Ecto neural progenitor cell (in vitro differentiated cells): Measurements from ENCODE around the gene INIP.

ENCODE experiments used
- DNase-seq: peaks from one replicate; pipeline ENCODE4 v3.0.0-alpha.2; 2018; ENCODE audit warnings: low spot score

Gene INIP

DNA sequence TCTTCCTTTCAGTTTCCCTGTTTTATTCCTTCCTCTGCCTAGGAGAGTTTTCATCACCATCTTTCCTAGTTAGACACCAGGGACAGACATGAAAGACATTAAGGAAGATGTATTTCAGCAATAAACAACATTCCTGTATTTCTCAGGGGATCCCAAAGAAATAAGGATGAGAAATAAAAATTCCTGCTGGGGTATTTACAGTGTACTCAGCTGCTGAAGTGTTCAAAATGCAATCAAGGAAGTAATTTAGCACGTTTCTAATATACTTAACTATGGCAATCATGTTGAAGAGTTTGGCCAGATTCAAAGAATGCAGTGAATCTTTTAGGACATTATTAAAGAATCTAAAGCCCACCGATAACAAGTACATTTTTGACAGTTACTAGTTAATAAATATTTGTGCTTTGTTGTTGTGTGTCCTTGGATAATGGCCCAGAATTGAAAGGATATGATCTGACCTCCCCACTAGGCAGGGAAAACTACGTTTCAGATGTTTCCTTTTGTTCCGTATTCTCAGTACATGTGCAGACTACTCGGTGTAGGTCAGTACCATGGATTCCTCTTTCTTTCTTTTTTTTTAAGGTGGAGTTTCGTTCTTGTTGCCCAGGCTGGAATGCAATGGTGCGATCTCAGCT lies 46.8 kb downstream of the INIP start:
- DNase-seq: no peak

DNA sequence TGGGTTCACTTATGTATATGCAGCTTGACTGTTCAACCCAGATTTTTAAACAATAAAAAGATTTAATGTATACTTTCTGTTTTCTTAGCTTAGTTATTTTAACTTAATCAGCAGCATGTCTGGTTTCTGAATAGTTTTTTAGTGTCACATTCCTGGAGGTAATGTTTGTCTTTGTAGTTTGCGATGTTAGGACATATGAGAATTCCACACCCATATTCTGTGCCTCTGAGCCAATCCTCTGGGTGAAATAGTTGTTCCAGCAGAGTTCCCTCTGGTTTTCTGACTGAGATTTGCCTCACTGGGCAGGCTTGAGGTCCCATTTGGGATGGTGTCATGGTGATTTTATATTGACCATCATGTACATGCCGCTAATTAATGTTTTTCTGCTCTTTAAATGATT lies 48.6 kb downstream of the INIP start:
- no peak for DNase-seq

DNA sequence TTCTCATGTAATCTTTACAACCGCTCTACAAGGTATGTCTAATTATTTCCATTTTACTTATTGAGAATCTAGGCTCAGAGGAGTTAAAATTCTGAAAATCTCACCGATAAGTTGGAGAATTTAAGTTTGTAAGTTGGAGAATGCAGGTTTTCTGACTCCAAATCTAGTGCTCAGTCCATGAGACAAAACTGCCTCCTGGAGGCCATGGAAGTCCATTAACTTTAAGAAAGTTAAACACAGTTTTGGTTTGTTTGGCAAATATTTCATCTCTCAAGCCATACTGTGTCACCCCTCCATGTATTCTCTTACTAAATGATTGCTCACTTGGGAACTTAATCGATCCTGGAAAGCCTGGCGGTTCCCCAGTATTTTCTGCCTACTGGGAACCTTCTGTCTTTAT lies 52.6 kb downstream of the INIP start:
- DNase-seq: no peak

DNA sequence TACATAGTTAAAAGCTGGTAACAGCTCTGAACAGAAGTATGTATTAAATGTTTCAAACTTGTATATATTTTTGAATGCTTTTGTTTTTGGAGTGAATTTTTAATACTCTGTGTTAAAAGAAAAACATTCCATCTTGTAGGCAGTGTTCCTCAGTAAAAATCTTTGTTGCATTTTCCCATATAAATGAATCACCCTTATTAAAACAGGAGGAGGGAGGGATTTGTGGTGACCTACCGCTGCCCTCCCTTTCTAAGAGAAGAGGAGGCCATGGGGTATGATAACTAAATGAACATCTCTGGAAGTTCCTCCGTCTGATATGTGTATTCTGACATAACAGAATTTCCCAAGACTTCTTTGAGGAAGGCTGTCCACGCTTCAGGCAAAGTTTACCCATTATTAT lies 53.4 kb downstream of the INIP start:
- no peak for DNase-seq

DNA sequence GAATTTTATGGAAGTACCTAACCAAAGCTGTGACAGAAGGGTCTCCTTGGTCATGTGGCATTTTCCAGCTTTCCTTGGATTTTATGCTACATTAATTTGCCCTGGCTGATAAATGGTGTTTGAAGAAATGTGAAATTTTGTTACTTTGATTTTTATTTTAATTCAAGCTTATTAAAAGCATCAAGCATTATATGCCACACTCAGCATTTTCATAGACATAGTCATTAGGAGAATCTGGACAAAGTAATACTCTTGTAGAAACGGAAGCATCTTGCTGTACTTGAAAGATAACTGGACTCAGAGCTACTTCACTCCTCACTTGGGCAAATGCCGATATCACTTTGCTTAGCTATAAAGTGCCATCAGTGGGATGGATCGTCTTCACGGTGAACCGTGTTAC lies 54.2 kb downstream of the INIP start:
- DNase-seq: no peak

DNA sequence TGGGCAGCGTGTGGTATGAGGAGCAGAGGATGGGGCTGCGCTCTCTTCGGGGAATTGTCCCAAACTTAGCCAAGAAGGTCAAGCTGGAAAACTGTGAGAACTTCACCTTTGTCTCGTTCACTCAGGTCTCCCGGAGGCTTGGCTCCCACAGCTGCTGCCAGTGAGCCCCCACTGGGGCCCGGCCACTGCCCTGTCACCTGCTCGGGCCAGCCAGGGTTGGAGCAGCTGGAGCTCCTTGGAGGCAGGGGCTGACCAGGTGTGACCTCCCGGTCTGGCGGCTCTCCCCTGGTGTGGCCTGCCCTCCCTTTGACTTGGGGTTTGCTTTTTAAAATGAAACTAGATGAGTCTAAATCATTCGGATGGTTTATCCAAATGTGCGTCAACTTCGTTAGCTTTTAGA lies 58.0 kb downstream of the INIP start:
- DNase-seq: no peak

DNA sequence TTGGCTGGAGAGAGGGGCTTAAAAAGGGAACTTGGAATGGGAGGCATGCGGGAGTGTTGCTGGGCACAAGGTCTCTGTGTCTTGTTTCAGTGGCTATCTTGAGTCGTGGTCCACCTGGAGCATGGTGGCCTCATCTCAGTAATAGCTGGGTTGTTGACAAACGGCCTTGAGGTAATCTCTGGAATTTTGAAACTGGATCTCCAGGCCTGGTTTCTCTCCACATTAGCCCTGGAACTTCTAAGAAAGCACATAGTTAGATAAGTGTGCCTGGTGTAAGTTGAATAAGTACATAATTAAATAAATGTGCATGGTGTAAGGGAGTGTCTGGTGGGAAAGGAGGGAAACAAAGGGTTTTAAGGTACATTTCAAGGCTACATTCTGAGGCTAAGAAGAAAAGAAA lies 62.2 kb downstream of the INIP start:
- DNase-seq: no peak

DNA sequence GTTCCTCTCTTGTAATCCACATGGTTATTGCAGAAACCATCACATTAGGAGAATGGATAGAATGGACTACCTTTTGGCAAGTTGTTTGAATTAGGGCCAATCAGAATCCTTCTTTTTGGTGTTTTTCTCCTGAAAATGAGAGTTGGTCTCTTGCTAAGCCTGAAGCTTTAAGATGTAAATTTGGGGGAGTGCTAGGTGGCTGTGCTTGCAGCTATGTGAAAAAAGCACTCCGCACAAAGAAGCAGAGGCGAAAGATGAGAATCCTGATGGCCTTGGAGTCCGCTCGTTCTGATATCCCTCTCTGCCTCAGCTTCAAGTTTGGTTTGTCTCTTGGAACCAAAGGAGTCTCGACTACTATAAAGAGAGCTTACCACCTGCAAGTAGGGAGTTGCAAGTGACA lies 63.6 kb downstream of the INIP start:
- no peak for DNase-seq

DNA sequence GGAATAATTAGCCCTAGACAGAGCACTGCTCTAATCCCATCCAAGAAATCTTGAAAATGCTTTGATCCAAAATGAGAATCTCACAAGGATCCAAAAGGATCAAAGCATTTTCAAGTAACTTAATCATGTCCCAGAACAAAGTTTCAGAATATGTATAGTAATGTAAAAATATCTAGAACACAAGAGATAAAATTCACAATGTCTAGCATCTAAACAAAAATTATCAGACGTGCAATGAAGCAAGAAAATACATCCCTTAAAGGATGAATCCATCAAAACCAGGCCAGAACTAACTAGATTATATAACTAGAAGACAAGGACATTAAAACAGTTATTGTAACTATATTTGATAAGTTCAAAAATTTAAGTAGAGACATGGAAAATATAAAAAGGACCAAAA lies 69.3 kb downstream of the INIP start:
- DNase-seq: no peak

DNA sequence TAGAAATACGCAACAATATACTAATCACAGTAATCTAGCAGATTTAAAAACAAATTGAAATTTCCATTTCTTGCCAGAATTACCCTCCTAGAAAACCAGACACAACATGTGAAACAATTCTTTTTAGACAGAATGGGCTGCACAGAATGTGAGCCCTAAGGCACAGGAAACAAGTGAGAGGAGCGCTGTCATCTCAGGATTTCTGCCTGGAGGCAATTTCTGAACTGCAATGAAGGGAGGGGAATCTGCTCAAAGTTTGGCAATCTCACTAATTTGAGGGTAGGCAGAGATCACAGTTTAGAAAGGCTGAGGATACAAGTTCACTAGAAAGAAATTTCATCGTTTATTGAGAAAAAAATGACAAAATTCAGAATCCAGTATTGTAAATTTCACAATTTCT lies 70.3 kb downstream of the INIP start:
- DNase-seq: no peak

DNA sequence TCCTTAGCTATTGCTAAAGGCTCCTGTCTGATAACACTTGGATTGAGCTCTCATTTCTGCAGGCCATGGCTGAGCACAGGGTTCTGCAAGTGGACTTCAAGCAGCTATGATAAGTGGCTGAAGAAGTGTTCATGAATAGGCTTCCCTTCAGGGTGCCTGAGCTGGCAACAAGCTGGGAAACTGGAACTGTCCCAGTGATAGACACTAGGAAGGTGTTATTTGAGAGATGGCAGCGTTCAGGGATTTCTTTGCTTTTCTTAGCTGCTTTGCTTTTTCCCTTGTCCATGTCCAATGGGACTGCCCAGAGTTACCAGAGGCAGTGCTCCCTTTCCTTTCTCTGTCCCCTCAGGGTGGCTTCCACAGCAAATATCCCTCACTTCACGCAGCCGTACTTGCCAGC lies 75.8 kb downstream of the INIP start:
- no peak for DNase-seq

DNA sequence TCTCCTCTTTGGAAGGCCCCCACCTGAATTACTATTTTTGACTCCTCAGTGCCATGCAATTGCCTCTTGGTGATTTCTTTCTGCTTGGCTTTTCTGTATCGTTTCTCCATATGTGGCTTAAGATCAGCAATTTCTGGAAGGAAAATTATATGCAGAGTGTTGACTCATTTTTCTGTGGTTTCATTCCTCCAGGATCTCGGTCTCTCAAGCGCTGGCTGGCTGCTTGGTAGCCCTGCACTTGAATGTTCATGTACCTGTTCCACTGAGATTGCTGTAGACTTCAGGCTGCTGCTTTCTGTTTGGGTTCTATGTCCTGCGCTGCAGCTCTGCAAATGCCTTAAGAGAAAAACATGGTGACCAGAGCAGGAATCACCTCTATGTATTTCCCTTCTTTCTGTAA lies 77.6 kb downstream of the INIP start:
- no peak for DNase-seq
